ENCODE data around the gene VCX3B. TPM values are rescaled to one million over a fixed set of nuclear protein-coding genes. Genes with fewer than 3 reads are reported as not detected.
A peak's percentile ranks its signal among the peaks of the same experiment; 100 is the strongest.
"Not testable (repeated sequence)": the region's sequence is repeated elsewhere in the genome, so short reads cannot be mapped to it uniquely, and the experiment has no call there.

VCX3B gene
- total RNA-seq = not detected
- long read RNA-seq = 0 reads

GRCh38 chrX:8464530-8464929, at the start of gene VCX3B:
TSS of gene VCX3B (plus strand) at chrX:8464830. CDS start at chrX:8465451, 621 bp downstream.
- ATAC-seq; intact Hi-C loops (cut with DNase I); DNase-seq: not testable (repeated sequence)

- intact Hi-C loops (cut with DNase I) = no loop called here
- DNase-seq = no peak
These were observed 46.3 kb upstream of the VCX3B start for GRCh38 chrX:8418301-8418700.

GRCh38 chrX:8424912-8425311, 39.7 kb upstream of the VCX3B start:
- intact Hi-C loops (cut with DNase I) = no loop called here
- no peak for ATAC-seq
- no peak for DNase-seq

More at GRCh38 chrX:8418301-8418700, 46.3 kb upstream of the VCX3B start:
- no peak for ATAC-seq

GRCh38 chrX:8429692-8430249, 34.9 kb upstream of the VCX3B start:
- no peak for DNase-seq
- intact Hi-C loops (cut with DNase I) = no loop called here
- no peak for ATAC-seq

- no peak for ATAC-seq
- DNase-seq = no peak
- intact Hi-C loops (cut with DNase I) = no loop called here
These were observed 34.2 kb upstream of the VCX3B start for GRCh38 chrX:8430444-8430843.

GRCh38 chrX:8432396-8432795, 32.2 kb upstream of the VCX3B start:
- intact Hi-C loops (cut with DNase I) = no loop called here
- DNase-seq (no peak), ATAC-seq (no peak)

- intact Hi-C loops (cut with DNase I) = no loop called here
- ATAC-seq (no peak), DNase-seq (no peak)
These were observed 31.2 kb upstream of the VCX3B start for GRCh38 chrX:8433109-8434062.

- ATAC-seq = no peak
- DNase-seq = no peak
- intact Hi-C loops (cut with DNase I) = no loop called here
These were observed 17.3 kb upstream of the VCX3B start for GRCh38 chrX:8447368-8447767.

GRCh38 chrX:8452343-8452742, 12.3 kb upstream of the VCX3B start:
- DNase-seq; ATAC-seq; intact Hi-C loops (cut with DNase I): not testable (repeated sequence)

GRCh38 chrX:8453611-8454010, 11.0 kb upstream of the VCX3B start:
- no peak for ATAC-seq
- intact Hi-C loops (cut with DNase I) = no loop called here
- DNase-seq = no peak

- no peak for ATAC-seq
- intact Hi-C loops (cut with DNase I) = no loop called here
These were observed 9.1 kb upstream of the VCX3B start for GRCh38 chrX:8455557-8455956.

GRCh38 chrX:8462488-8462887, 2.1 kb upstream of the VCX3B start:
- ATAC-seq = no peak
- DNase-seq = no peak
- intact Hi-C loops (cut with DNase I) = no loop called here

More at GRCh38 chrX:8455557-8455956, 9.1 kb upstream of the VCX3B start:
- no peak for DNase-seq

- no peak for DNase-seq
- intact Hi-C loops (cut with DNase I) = no loop called here
- ATAC-seq = no peak
These were observed 19.8 kb downstream of the VCX3B start for GRCh38 chrX:8484360-8484949.

GRCh38 chrX:8495036-8495435, 30.4 kb downstream of the VCX3B start:
- intact Hi-C loops (cut with DNase I); ATAC-seq; DNase-seq: not testable (repeated sequence)

- intact Hi-C loops (cut with DNase I) = no loop called here
- no peak for ATAC-seq
- DNase-seq = no peak
These were observed 35.6 kb downstream of the VCX3B start for GRCh38 chrX:8500203-8500602.

- DNase-seq; intact Hi-C loops (cut with DNase I); ATAC-seq: not testable (repeated sequence)
These were observed 37.5 kb downstream of the VCX3B start for GRCh38 chrX:8502101-8502500.

GRCh38 chrX:8504451-8504850, 39.8 kb downstream of the VCX3B start:
- no peak for DNase-seq
- ATAC-seq = peak; percentile 23 to 87
- intact Hi-C loops (cut with DNase I) = no loop called here

All from left cardiac atrium (tissue), 4 donors.